HG02588 (cell line): ENCODE measurements around the gene PROK2.

Experiments
- ATAC-seq: cut with Tn5 transposase; IDR thresholded peaks from one replicate; pipeline ENCODE4 v1.9.1; 2021; ENCODE audit warnings: mild to moderate bottlenecking, moderate library complexity; ENCODE audit not compliant: unreplicated experiment

The PROK2 gene

DNA sequence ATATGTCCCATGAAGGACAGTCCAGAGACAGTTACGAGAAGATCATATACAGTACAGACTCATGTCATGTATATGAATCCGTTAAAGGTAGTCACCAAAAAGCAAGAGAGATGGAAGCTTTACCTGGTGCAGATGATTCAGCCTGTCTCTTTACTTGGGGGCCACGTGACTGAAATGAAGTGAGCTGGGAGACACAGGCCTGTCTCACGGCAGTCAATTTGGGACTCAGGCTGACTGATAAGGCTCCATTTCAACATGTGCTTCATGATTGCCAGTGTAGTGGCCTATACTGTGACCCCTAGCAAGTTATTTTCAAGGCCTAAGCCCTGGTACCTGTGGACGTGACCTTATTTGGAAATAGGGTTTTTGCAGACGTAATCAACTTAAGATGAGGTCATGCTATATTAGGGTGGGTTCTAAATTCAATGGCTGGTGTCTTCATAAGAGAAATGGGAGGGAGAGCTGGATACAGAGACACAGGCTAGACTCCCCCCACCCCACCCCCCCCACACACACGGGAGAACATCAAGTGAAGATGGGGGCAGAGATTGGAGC lies 3.0 kb upstream of the PROK2 start:
- no peak for ATAC-seq

DNA sequence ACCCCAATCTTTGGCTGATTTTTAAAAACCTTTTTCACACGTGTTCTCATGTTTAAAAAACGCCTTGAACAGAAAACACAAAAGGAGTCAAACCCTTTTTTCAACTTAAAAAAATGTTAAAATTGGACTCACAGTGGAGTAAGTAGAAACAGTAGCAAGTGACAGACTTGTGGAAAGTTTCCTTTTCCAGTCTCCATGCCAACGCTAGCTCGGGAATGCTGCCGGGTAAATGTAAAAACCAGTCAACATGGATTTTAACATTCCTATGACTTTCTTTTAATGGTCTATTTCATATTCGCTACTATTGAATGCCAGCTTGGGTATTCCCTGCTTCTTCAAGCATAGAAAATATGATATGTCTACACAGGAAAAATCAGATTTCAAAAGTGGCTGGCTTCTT lies 1.6 kb upstream of the PROK2 start:
- ATAC-seq, result no peak

GRCh38 chr3:71786217-71786549 lies 1.2 kb upstream of the PROK2 start:
- ATAC-seq, result no peak

DNA sequence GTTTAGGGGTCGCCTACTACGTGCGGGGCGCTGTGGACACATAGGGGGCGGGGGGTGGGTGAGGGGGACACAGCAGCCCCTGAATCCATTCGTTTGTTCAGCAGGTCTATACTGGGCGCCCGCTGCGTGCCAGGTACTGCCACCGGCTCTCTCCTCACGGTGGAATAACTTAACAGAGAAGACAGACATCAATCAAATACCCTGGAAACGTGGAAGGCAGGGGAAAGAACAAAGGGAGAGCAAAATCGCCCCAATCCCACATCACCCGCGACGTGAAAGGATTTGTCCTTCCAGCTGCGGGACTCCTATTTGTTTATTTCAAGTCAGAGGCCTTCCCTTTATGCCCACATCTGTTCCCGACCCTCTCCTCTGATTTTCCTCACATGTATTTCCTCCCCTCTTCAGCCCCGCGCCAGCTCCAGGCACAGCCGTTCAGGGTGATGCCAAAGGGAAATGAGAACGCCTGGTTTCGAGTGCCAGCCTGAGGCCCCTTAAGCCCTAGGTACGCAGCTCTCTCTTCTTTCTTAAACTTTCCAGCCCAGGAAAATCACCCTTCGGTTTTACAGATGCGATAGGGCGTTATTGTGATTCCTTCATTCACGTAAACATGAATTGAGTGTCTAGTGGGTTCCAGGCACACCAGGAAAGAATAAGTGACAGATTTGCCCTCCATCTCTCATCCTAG lies 726 bp upstream of the PROK2 start:
- ATAC-seq, result no peak

DNA sequence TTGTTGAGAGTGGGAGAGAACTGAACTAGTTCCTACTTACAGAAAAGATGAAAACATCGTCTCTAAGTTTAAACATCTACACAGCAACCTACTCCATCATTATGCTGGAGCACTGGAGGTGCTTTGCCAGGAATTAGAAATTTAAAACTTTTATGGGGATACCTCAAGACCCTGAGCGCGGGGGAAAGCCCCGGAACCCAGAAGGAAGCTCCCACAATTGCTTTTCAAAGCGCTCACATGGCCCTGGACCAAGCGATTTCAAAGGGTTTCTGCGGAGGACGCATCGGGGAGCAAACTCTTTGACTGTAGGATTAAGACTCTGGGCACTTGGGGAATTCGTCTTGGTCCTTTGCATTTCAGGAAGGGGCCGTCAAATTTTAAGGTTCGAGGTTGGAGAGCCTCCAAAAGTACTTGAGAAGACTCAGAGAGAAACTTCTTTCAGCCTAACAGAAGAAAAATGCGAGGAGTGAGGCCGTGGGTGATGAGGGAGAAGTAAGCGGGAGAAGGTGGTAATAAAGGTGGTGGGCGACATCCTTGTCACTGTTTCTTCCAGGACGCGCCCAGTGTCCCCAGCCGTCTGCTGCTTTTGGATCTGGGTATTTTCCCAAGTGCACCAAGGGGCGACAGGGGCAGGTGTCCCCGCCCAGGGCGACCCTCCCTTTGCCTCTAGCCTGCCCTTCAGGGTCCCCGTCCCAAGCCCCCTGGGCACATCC lies 591 bp downstream of the PROK2 start:
- ATAC-seq, result no peak

DNA sequence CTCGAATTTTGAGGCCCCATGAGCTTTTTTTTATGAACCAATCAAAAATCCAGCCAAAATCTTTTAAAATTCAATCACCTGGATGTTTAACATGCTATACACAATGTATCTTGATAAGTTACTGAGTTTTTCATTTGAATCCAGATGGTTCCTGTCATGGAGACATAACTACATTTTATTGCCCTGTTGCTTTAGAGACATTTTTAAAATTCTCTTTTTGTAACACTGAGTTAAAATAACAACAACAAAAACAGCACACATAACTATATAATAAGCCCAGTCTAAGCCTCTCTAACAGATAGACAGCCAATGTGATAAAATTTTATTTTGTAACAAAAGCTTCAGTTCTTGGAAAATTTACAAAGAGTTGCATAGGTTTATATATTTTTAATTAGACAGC lies 1.8 kb downstream of the PROK2 start:
- no peak for ATAC-seq

- ATAC-seq, result no peak
Measured at GRCh38 chr3:71780430-71780829, 4.5 kb downstream of the PROK2 start.

DNA sequence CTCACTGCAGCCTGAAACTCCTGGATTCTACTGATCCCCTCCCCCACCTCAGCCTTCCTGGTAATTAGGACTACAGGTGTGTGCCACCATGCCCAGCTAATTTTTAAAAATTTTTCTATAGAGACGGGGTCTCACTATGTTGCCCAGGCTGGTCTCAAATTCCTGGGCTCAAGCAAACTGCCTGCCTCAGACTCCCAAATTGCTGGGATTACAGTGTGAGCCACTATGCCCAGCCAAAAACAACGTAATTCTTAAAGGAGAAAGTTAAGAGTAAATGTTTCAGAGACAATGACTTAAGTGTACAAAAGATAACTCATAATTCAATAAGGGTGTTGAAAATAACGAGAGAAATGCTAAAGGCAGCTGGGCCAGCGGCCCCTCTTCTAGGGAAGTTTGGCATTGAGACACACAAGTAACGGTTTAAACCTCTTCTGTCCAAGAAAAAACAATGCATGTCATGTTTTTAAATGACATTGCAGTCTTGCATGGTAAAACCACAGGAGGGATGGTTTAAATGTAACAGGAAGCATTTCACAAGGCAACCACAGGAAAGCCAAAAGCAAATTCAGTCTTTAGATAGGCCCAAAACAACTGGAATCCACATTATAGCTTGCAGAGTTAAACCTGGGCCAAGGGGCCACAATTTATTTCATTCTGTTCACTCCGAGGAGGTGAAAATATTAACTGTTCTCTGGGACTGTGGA lies 5.1 kb downstream of the PROK2 start:
- no peak for ATAC-seq

- ATAC-seq, result no peak
Measured at GRCh38 chr3:71778353-71778752, 6.6 kb downstream of the PROK2 start.

DNA sequence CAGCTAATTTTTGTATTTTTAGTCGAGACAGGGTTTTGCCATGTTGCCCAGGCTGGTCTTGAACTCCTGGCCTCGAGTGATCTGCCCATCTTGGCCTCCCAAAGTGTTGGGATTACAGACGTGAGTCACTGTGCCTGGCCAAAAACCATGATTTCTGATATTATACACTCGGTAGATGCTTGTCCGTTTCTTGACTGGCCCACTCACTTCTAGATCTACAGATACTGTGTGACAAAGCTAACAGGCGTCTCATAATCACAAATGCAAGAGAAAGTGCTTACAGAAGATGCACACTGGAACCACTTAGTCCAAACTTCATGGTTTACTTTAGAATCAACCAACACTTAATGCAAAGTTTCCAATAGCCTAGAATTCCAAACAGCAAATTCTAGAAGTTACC lies 8.4 kb downstream of the PROK2 start:
- ATAC-seq, result no peak

DNA sequence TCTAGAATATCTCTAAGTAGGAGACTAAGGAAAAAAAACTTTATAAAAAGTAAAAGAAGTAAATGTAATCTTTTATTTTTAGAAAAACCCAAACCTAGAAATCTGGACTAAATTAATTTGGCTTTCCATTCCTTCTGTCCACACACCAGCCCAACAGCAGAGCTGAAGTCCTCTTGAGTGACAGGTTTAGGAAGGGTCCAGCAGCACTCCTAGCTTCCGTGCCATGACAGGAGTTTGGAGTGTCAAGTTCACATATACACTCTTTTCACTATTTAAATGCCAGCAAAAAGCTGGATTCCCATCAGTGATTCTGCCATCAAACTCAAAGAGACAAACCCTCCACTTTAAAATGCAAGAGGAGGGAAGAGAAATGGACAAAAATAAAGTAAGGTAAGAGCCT lies 13.1 kb downstream of the PROK2 start:
- no peak for ATAC-seq

DNA sequence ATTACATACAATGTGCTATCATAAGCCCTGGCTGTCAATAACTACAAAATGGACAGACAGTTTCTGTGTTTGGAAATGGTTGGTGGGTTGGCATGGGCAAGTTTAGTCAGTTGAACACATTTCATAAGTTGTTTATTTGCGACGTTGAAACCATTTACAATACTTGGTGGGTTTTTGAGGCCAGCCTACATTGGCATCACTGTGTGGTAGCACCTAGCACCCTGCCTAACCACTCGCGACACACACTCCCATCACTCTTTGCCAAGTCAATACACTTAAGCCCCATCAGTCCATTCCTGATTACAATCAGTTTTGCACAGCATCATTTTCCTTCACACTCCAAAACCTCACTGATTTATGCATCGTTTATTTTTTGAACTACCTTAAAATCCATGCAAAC lies 13.8 kb downstream of the PROK2 start:
- no peak for ATAC-seq

DNA sequence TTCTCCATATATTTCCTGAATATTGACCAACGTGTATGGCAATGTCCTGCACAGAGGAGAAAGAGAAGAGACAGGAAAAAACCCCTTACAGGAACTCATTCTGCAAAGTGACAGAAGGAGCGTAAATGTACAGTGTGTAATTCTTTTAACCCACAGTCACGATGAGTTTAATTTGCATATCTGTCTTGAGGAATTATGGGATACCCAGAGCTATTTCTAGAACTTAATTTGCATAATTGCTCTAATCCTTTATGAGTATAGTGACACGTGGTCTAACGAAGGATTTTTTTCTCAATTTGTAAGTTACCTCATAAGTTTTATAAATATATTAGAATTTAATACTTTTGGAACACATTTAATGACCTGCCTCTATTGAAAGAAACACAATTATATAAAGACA lies 21.5 kb downstream of the PROK2 start:
- ATAC-seq, result no peak

- ATAC-seq, result no peak
Measured at GRCh38 chr3:71760140-71760539, 24.8 kb downstream of the PROK2 start.

GRCh38 chr3:71759401-71759800 lies 25.5 kb downstream of the PROK2 start:
- no peak for ATAC-seq

- ATAC-seq, result no peak
Measured at GRCh38 chr3:71758091-71758490, 26.9 kb downstream of the PROK2 start.

- ATAC-seq, result no peak
Measured at GRCh38 chr3:71754610-71755253, 30.2 kb downstream of the PROK2 start.

GRCh38 chr3:71753701-71754609 lies 31.0 kb downstream of the PROK2 start, which contains the start of gene GPR27:
TSS of gene GPR27 (plus strand) at chr3:71753855. CDS start at chr3:71754050, 195 bp downstream.
- ATAC-seq, result no peak

DNA sequence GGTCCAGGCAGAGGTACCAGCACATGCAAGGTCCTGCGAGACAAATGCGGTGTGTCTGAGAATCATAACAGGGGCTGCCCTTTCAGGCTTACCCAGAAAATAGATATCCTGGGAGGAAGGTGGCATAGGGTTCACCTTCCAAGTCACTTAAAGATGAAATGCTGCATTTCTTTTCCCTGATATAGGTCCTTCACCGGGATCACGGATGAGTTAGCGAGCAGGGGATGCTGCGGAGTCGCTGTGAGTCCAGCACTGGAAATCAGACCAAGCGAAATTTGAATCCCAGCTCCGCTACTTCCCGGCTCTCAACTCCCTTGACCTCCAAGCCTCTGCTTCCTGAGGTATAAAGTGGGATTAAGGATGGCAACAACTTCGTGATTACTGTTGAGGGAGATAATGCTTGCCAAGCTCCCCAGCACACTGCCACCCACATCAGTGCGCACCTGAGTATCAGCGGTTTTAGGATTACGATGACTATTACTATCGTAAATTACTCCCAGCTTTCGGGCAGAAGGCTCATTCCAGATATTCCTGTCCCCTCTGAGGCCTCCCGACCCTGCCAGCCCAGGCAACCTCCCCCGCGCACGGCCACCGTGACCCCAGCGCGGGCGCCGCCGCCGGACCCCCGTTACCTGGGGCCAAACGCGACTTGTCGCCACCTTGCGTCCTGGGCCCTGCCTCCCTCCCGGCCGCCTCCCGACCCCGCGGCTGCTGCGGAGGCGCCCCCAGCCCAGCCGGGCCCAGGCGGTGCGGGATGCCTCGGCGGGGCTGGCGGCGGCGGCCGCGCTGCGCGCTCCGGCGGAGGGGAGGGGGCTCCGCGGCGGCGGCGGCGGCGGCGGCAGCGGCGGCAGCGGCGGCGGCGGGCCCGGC lies 31.9 kb downstream of the PROK2 start:
- ATAC-seq, result no peak
